Ascending aorta (tissue), 2 donors: ENCODE results near the gene CDHR1. TPM values are rescaled to one million over a fixed set of nuclear protein-coding genes. Genes with fewer than 3 reads are reported as not detected.

ENCODE experiments used
- DNase-seq, 2 donors: peaks; one replicate each; pipeline ENCODE4 v3.0.0-alpha.2; 2019; ENCODE audit warnings: low spot score in 2 of 2
- H3K27ac ChIP-seq, 2 donors: fragments of 200-600 bp; sonication (generic); one replicate each; pipeline ENCODE4 v1.5.1; 2016 to 2017; ENCODE audit warnings: mild to moderate bottlenecking in 1 of 2
- H3K27me3 ChIP-seq: fragments of 200-600 bp; sonication (generic); one replicate; pipeline ENCODE4 v1.5.1; 2017
- H3K36me3 ChIP-seq, 2 donors: fragments of 200-600 bp; sonication (generic); one replicate each; pipeline ENCODE4 v1.5.1; 2016
- H3K4me1 ChIP-seq, 2 donors: fragments of 200-600 bp; sonication (generic); one replicate each; pipeline ENCODE4 v1.5.1; 2016 to 2017; ENCODE audit warnings: mild to moderate bottlenecking in 1 of 2
- H3K4me3 ChIP-seq, 2 donors: fragments of 200-600 bp; sonication (generic); one replicate each; pipeline ENCODE4 v1.5.1; 2016 to 2017; ENCODE audit warnings: mild to moderate bottlenecking in 1 of 2
- H3K9me3 ChIP-seq, 2 donors: fragments of 200-600 bp; sonication (generic); one replicate each; pipeline ENCODE4 v1.5.1; 2016
- CTCF ChIP-seq, 3 experiments: fragments of 200-600 bp in 2 of 3; fragments of 450-650 bp in 1 of 3; sonication (generic) in 2 of 3; IDR thresholded peaks; one replicate each; pipeline ENCODE4 v1.5.1; 2016 to 2019; ENCODE audit warnings: antibody characterized with exemption in 3 of 3, mild to moderate bottlenecking in 1 of 3, moderate library complexity in 1 of 3
- intact Hi-C: fragments of 100-400 bp; cut with DNase I; formaldehyde crosslinking; loops from one replicate; pipeline ENCODE4 v1.15.1; 2023
- total RNA-seq: library from RNA; depleted of rRNA; stranded (reverse); fragments of >200 nt; gene quantifications from one replicate; pipeline ENCODE4 v1.1.0, GENCODE V29; 2016

The CDHR1 gene
- total RNA-seq, 1 donor from 2014 or later: not detected

GRCh38 chr10:84263716-84264115, 69.4 kb downstream of the CDHR1 start:
- H3K4me3 ChIP-seq: no peak overlapping the region
- H3K36me3 ChIP-seq: no peaks in the 10 kb centered on the region
- no peaks in the 10 kb centered on the region for H3K4me1 ChIP-seq
- no peak overlapping the region for H3K27ac ChIP-seq
- intact Hi-C loops: loop anchor here (1.0 kb wide), 2 partner anchors 112 to 274 kb away; no protein-coding TSS in a partner anchor
- DNase-seq: no peak
- no peaks in the 10 kb centered on the region for H3K9me3 ChIP-seq
- H3K27me3 ChIP-seq: peaks cover 4% of the 10 kb centered on the region
- no peak for TF ChIP-seq CTCF (IDR thresholded peaks at IDR 0.05)

GRCh38 chr10:84264611-84265141, 70.3 kb downstream of the CDHR1 start:
- DNase-seq: peak in 1 of 2 donors; percentile 76
- peaks cover 4% of the 10 kb centered on the region for H3K27me3 ChIP-seq
- TF ChIP-seq CTCF (IDR thresholded peaks at IDR 0.05): peak; percentile 76 to 95 (median 92)
- H3K27ac ChIP-seq: no peak overlapping the region
- H3K4me1 ChIP-seq: no peaks in the 10 kb centered on the region
- intact Hi-C loops: loop anchor here (1.0 to 5.0 kb wide), 3 partner anchors 88 to 273 kb away; no protein-coding TSS in a partner anchor
- no peak overlapping the region for H3K4me3 ChIP-seq
- H3K9me3 ChIP-seq: no peaks in the 10 kb centered on the region
- no peaks in the 10 kb centered on the region for H3K36me3 ChIP-seq

- no peak for DNase-seq
- Histone ChIP-seq H3K27me3 (peaks cover 4% of the 10 kb centered on the region), H3K4me3 (no peak overlapping the region), H3K9me3 (no peaks in the 10 kb centered on the region), H3K4me1 (no peaks in the 10 kb centered on the region), H3K27ac (no peak overlapping the region), H3K36me3 (no peaks in the 10 kb centered on the region)
- intact Hi-C loops: loop anchor here (5.0 kb wide), 1 partner anchor 87 kb away; no protein-coding TSS in a partner anchor
- no peak for TF ChIP-seq CTCF (IDR thresholded peaks at IDR 0.05)
Observed at GRCh38 chr10:84265418-84265817, 71.1 kb downstream of the CDHR1 start.

GRCh38 chr10:84267503-84268126, 73.3 kb downstream of the CDHR1 start:
- intact Hi-C loops: loop anchor here (5.0 kb wide), 1 partner anchor 85 kb away; no protein-coding TSS in a partner anchor
- TF ChIP-seq CTCF (IDR thresholded peaks at IDR 0.05): peak; percentile 14 to 39 (median 27)
- DNase-seq: no peak
- Histone ChIP-seq H3K9me3 (no peaks in the 10 kb centered on the region), H3K4me1 (no peaks in the 10 kb centered on the region), H3K27ac (no peak overlapping the region), H3K36me3 (no peaks in the 10 kb centered on the region), H3K4me3 (no peak overlapping the region), H3K27me3 (peaks cover 4% of the 10 kb centered on the region)

GRCh38 chr10:84269162-84269561, 74.8 kb downstream of the CDHR1 start:
- Histone ChIP-seq H3K4me3 (no peak overlapping the region), H3K27me3 (no peaks in the 10 kb centered on the region), H3K27ac (no peak overlapping the region), H3K36me3 (no peaks in the 10 kb centered on the region), H3K4me1 (no peaks in the 10 kb centered on the region), H3K9me3 (no peaks in the 10 kb centered on the region)
- TF ChIP-seq CTCF (IDR thresholded peaks at IDR 0.05): no peak
- intact Hi-C loops: loop anchor here (5.0 kb wide), 1 partner anchor 83 kb away; no protein-coding TSS in a partner anchor
- no peak for DNase-seq

Other genes with a start within 250 kb of the CDHR1 start
- 77.2 TPM for gene GHITM, start 55.0 kb upstream of the CDHR1 start, total RNA-seq
- gene GPR15LG, start 20.7 kb upstream of the CDHR1 start, total RNA-seq: not detected
- gene LRIT2, start 31.0 kb downstream of the CDHR1 start, total RNA-seq: not detected
- not detected for gene LRIT1, start 47.0 kb downstream of the CDHR1 start, total RNA-seq
- not detected for gene RGR, start 50.5 kb downstream of the CDHR1 start, total RNA-seq
- gene CCSER2, start 134.1 kb downstream of the CDHR1 start, total RNA-seq: 18.5 TPM